Thoracic aorta (tissue), 2 donors: ENCODE measurements around the gene PRDM9. TPM values are rescaled to one million over a fixed set of nuclear protein-coding genes. Genes with fewer than 3 reads are reported as not detected.
"Not testable (repeated sequence)": the region's sequence is repeated elsewhere in the genome, so short reads cannot be mapped to it uniquely, and the experiment has no call there.

Source experiments
- ATAC-seq: fragments of 150-250 bp; one replicate; pipeline ENCODE4 v1.8.0; 2017; ENCODE audit warnings: low read depth; ENCODE audit not compliant: insufficient number of reproducible peaks, low FRiP score
- DNase-seq: peaks from one replicate; pipeline ENCODE4 v3.0.0-alpha.2; 2020; ENCODE audit warnings: low spot score
- H3K27ac ChIP-seq, 2 donors: fragments of 200-600 bp; sonication (generic); 1 replicate in 1 of 2; 2 replicates in 1 of 2; pipeline ENCODE4 v1.5.1; 2016; ENCODE audit warnings: mild to moderate bottlenecking in 2 of 2, moderate library complexity in 2 of 2
- H3K27me3 ChIP-seq: fragments of 200-600 bp; sonication (generic); replicated peaks from 2 replicates; pipeline ENCODE4 v1.6.0; 2016; ENCODE audit warnings: mild to moderate bottlenecking; ENCODE audit not compliant: insufficient read depth
- H3K36me3 ChIP-seq: fragments of 200-600 bp; sonication (generic); one replicate; pipeline ENCODE4 v1.5.1; 2016
- H3K4me1 ChIP-seq, 2 donors: fragments of 200-600 bp; sonication (generic); 1 replicate in 1 of 2; 2 replicates in 1 of 2; pipeline versions ENCODE4 v1.5.1 to v1.6.0; 2016; ENCODE audit warnings: low read depth in 2 of 2, mild to moderate bottlenecking in 1 of 2; ENCODE audit not compliant: control insufficient read depth in 1 of 2
- H3K4me3 ChIP-seq: fragments of 200-600 bp; sonication (generic); 2 replicates; pipeline ENCODE4 v1.5.1; 2016; ENCODE audit warnings: mild to moderate bottlenecking
- H3K9me3 ChIP-seq: fragments of 200-600 bp; sonication (generic); 2 replicates; pipeline ENCODE4 v1.5.1; 2016
- total RNA-seq, 2 donors: library from RNA; depleted of rRNA; stranded (reverse); fragments of >200 nt; gene quantifications; one replicate each; pipeline versions ENCODE4 v1.1.0 to v1.2.3, GENCODE V29; 2016
- TF ChIP-seq, protein P1 (sequence below): fragments of 200-600 bp; sonication (generic); IDR thresholded peaks from one replicate; pipeline ENCODE4 v1.5.1; 2019; ENCODE audit warnings: antibody characterized with exemption

The PRDM9 gene
- total RNA-seq, 2 donors from 2014 or later: not detected

DNA sequence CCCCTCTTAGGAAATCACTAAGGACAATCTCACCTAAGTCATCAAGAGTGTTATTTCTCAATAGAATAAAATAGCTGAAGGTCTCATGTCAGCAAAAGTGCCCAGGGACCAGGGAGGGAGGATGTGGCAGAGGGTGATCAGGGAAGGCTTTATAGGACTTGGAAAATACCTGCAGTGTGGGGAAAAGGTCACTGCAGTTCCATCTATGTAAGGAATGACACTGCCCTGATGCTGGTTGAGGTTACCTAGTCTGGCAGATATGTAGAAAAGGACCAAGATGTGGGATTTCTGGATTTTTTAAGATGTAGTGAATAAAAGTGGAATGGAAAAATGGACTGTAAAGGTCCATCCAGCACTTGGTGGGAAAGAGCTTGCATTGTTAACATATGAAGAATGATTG is 18.3 kb downstream of the PRDM9 start:
- DNase-seq: no peak
- ATAC-seq: no peak
- TF ChIP-seq, protein P1, sequence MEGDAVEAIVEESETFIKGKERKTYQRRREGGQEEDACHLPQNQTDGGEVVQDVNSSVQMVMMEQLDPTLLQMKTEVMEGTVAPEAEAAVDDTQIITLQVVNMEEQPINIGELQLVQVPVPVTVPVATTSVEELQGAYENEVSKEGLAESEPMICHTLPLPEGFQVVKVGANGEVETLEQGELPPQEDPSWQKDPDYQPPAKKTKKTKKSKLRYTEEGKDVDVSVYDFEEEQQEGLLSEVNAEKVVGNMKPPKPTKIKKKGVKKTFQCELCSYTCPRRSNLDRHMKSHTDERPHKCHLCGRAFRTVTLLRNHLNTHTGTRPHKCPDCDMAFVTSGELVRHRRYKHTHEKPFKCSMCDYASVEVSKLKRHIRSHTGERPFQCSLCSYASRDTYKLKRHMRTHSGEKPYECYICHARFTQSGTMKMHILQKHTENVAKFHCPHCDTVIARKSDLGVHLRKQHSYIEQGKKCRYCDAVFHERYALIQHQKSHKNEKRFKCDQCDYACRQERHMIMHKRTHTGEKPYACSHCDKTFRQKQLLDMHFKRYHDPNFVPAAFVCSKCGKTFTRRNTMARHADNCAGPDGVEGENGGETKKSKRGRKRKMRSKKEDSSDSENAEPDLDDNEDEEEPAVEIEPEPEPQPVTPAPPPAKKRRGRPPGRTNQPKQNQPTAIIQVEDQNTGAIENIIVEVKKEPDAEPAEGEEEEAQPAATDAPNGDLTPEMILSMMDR: no peak
- Histone ChIP-seq H3K4me3 (no peak overlapping the region), H3K27me3 (no peaks in the 10 kb centered on the region), H3K27ac (no peak overlapping the region), H3K9me3 (no peaks in the 10 kb centered on the region), H3K4me1 (no peaks in the 10 kb centered on the region), H3K36me3 (no peaks in the 10 kb centered on the region)

DNA sequence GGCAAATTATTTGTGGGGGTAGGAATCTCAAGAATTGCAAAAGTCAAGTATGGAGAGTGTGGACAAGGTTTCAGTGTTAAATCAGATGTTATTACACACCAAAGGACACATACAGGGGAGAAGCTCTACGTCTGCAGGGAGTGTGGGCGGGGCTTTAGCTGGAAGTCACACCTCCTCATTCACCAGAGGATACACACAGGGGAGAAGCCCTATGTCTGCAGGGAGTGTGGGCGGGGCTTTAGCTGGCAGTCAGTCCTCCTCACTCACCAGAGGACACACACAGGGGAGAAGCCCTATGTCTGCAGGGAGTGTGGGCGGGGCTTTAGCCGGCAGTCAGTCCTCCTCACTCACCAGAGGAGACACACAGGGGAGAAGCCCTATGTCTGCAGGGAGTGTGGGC is 19.2 kb downstream of the PRDM9 start:
- H3K36me3 ChIP-seq, DNase-seq, H3K9me3 ChIP-seq, H3K27me3 ChIP-seq, H3K27ac ChIP-seq, H3K4me3 ChIP-seq, ATAC-seq, H3K4me1 ChIP-seq: not testable (repeated sequence)

DNA sequence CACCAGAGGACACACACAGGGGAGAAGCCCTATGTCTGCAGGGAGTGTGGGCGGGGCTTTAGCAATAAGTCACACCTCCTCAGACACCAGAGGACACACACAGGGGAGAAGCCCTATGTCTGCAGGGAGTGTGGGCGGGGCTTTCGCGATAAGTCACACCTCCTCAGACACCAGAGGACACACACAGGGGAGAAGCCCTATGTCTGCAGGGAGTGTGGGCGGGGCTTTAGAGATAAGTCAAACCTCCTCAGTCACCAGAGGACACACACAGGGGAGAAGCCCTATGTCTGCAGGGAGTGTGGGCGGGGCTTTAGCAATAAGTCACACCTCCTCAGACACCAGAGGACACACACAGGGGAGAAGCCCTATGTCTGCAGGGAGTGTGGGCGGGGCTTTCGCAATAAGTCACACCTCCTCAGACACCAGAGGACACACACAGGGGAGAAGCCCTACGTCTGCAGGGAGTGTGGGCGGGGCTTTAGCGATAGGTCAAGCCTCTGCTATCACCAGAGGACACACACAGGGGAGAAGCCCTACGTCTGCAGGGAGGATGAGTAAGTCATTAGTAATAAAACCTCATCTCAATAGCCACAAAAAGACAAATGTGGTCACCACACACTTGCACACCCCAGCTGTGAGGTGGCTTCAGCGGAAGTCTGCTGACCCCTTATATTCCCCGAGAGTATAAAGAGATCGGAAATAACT is 20.0 kb downstream of the PRDM9 start:
- not testable (repeated sequence) for H3K27me3 ChIP-seq, H3K9me3 ChIP-seq, H3K4me3 ChIP-seq, H3K4me1 ChIP-seq, DNase-seq, ATAC-seq, H3K36me3 ChIP-seq, H3K27ac ChIP-seq

DNA sequence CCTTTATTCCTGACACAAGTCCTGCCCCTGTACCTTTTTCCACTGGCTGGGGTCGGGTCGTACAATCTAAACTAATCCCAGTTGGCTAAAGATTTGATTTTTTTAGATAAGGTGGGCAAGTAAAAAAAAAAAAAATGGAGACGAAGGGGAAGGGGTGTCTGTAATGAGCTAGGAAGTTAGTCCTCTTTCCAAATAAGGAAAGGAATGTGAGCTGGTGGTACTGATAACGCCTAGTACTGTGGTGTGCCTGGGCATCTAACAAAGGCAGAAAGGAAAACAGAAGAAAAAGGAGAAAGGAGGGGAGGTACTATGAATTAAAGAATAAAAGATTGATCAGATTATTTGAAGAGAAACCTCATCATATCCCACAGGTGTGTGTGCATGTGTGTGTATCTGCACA is 21.3 kb downstream of the PRDM9 start:
- H3K27me3 ChIP-seq: no peaks in the 10 kb centered on the region
- DNase-seq: no peak
- no peak overlapping the region for H3K27ac ChIP-seq
- no peaks in the 10 kb centered on the region for H3K36me3 ChIP-seq
- TF ChIP-seq, protein P1: no peak
- H3K4me1 ChIP-seq: no peaks in the 10 kb centered on the region
- no peak for ATAC-seq
- no peak overlapping the region for H3K4me3 ChIP-seq
- no peaks in the 10 kb centered on the region for H3K9me3 ChIP-seq

DNA sequence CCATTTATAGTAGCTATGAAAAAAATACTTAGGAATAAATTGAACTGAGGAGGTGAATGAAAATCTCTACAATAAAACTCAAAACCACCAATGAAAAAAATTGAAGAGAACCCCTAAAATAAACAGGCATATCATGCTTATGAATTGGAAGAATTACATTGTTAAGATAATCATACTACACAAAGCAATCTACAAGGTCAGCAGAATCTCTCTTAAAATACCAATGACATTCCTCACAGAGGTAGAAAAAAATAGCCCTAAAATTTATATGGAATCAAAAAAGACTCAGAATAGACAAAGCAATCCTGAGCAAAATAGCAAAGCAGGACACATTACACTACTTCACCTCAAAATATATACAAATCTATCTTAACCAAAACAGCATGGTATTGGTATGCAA is 23.2 kb downstream of the PRDM9 start:
- DNase-seq: no peak
- TF ChIP-seq, protein P1: no peak
- Histone ChIP-seq H3K4me3 (no peak overlapping the region), H3K9me3 (no peaks in the 10 kb centered on the region), H3K27ac (no peak overlapping the region), H3K27me3 (no peaks in the 10 kb centered on the region), H3K4me1 (no peaks in the 10 kb centered on the region), H3K36me3 (no peaks in the 10 kb centered on the region)
- ATAC-seq: no peak

DNA sequence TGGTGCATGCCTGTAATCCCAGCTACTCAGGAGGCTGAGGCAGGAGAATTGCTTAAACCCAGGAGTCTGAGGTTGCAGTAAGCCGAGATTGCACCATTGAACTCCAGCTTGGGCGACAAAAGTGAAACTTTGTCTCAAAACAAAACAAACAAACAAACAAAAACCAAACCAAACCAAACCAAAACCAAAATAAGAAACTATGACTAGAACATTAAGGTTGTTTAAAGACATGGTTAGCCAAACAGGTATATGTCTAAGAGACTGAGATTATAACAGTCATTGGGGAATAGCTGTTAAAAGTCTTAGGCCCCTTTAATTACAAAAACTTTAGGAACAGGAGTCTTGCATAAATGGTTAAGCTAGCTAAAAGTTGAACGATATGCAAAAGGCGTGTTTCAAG is 63.6 kb downstream of the PRDM9 start:
- no peaks in the 10 kb centered on the region for H3K36me3 ChIP-seq
- no peaks in the 10 kb centered on the region for H3K4me1 ChIP-seq
- DNase-seq: no peak
- no peaks in the 10 kb centered on the region for H3K9me3 ChIP-seq
- no peaks in the 10 kb centered on the region for H3K27me3 ChIP-seq
- ATAC-seq: no peak
- H3K27ac ChIP-seq: no peak overlapping the region
- TF ChIP-seq, protein P1: no peak
- H3K4me3 ChIP-seq: no peak overlapping the region
